ENCODE measurements around the gene CTDSP1.
A peak's percentile ranks its signal among the peaks of the same experiment; 100 is the strongest.

Gene CTDSP1

GRCh38 chr2:218399391-218400166 is at the start of gene CTDSP1:
CTDSP1 (plus strand) TSS chr2:218399868; CDS start chr2:218400091, 223 bp downstream.
- no peak for TF ChIP-seq CTCF (IDR thresholded peaks at IDR 0.05; ENCODE audit: low read depth, low read length)
- peak; percentile 98 to 99 for DNase-seq (ENCODE audit: low read depth in 2 of 2)
- peak within 1 kb of the TSS; percentile 77 to 87 for H3K4me3 ChIP-seq (replicated peaks in 1 of 2; ENCODE audit: low read depth in 2 of 2, low read length in 2 of 2)

GRCh38 chr2:218354045-218354444 is 45.6 kb upstream of the CTDSP1 start:
- TF ChIP-seq CTCF (IDR thresholded peaks at IDR 0.05; ENCODE audit: low read depth, low read length) = no peak
- no peak for DNase-seq (ENCODE audit: low read depth in 2 of 2)
- H3K4me3 ChIP-seq (replicated peaks in 1 of 2; ENCODE audit: low read depth in 2 of 2, low read length in 2 of 2) = no peak overlapping the region

DNA sequence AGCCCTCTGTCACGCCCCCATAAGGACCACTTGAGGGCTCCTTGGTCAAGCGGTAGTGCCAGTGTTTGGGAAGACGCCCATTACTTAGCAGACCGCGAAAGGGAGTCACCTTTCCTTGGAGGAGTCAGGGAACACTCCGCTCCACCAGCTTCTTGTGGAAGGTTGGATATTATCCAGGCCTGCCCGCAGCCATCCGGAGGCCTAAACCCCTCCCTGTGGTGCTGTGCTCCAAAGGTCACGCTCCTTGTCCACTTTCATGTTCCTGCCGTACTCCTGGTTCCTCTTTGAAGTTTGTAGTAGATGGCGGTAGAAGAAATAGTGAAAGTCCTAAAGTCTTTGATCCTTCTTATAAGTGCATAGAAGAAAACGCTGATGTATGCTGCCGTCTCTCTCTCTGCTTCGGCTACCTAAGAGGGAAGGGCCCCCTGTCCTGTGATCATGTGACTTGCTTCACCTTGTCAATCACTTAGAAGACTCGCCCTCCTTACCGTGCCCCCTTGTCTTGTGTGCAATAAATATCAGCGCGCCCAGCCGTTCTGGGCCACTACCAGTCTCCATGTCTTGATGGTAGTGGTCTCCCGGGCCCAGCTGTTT is 44.7 kb upstream of the CTDSP1 start:
- TF ChIP-seq CTCF (IDR thresholded peaks at IDR 0.05; ENCODE audit: low read depth, low read length) = no peak
- DNase-seq (ENCODE audit: low read depth in 2 of 2) = no peak
- no peak overlapping the region for H3K4me3 ChIP-seq (replicated peaks in 1 of 2; ENCODE audit: low read depth in 2 of 2, low read length in 2 of 2)

GRCh38 chr2:218357236-218358177 is 42.2 kb upstream of the CTDSP1 start:
- no peak for TF ChIP-seq CTCF (IDR thresholded peaks at IDR 0.05; ENCODE audit: low read depth, low read length)
- DNase-seq (ENCODE audit: low read depth in 2 of 2) = no peak
- H3K4me3 ChIP-seq (replicated peaks in 1 of 2; ENCODE audit: low read depth in 2 of 2, low read length in 2 of 2) = no peak overlapping the region

- no peak overlapping the region for H3K4me3 ChIP-seq (replicated peaks in 1 of 2; ENCODE audit: low read depth in 2 of 2, low read length in 2 of 2)
- no peak for TF ChIP-seq CTCF (IDR thresholded peaks at IDR 0.05; ENCODE audit: low read depth, low read length)
- no peak for DNase-seq (ENCODE audit: low read depth in 2 of 2)
These were observed 39.2 kb upstream of the CTDSP1 start for GRCh38 chr2:218360453-218360852.

DNA sequence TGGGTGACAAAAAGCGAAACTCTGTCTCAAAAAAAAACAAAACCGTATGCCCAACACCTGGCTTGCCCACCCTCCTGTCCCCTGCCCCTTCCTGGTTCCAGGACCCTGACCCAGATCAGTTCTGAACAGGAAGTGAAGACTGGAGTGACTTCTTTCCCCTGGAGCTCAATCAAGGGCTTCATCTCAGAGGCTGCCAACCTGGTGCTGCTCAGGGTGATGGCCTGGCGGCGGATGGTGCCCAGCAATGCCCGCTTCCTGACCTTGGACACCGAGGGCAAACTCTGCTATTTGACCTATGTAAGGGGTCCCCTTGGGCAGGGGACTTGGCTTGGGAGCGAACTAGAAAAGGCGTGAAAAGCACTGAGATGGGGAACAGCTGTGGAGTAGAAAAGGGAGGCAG is 37.1 kb upstream of the CTDSP1 start:
- no peak for DNase-seq (ENCODE audit: low read depth in 2 of 2)
- no peak for TF ChIP-seq CTCF (IDR thresholded peaks at IDR 0.05; ENCODE audit: low read depth, low read length)
- H3K4me3 ChIP-seq (replicated peaks in 1 of 2; ENCODE audit: low read depth in 2 of 2, low read length in 2 of 2) = no peak overlapping the region
